Left hindlimb (tissue), 1 donor: ENCODE data around the gene MYH15.
"Not testable (repeated sequence)": the region's sequence is repeated elsewhere in the genome, so short reads cannot be mapped to it uniquely, and the experiment has no call there.

Source experiments
- DNase-seq: peaks from one replicate; pipeline ENCODE4 v3.0.0-alpha.2; 2018

MYH15 gene

DNA sequence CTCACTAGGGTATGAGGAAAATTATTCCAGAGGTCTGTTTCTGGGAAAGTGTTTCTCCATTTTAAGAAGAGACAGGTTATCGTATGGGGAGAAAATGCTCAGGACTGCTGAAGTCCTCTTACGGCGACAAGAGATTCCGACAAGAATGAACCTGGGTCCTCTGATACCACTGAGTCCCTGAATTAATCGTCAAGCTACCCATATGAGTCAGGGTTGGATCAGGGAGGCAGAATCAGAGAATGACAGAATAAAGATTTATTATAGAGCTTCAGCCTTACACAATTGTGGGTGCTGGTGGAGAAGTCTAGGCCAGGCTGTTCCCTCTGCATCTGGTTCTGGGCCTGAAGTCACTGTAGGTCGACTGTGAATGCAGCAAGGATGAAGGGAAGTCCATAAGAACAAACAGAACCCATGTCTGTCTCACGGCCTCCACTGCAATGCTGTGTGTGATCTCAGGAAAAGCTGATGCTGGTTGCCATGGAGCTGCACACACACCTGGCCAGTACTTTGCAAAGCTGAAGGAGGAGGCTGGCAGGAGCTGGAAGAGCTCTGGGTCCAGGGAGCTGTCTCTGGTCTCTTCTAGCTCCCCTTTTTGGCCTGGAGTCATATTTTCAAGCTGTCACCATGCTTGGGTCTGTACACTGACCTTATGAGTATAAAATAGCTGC, 130.1 kb downstream of the MYH15 start:
- DNase-seq, result no peak

- DNase-seq, result not testable (repeated sequence)
These were observed 131.4 kb downstream of the MYH15 start for GRCh38 chr3:108378952-108379342.

- no peak for DNase-seq
These were observed 132.0 kb downstream of the MYH15 start for GRCh38 chr3:108378153-108378951.

- no peak for DNase-seq
These were observed 133.0 kb downstream of the MYH15 start for GRCh38 chr3:108377384-108377783.

- no peak for DNase-seq
These were observed 134.4 kb downstream of the MYH15 start for GRCh38 chr3:108376026-108376425.

- DNase-seq, result no peak
These were observed 151.4 kb downstream of the MYH15 start for GRCh38 chr3:108359011-108359410.

DNA sequence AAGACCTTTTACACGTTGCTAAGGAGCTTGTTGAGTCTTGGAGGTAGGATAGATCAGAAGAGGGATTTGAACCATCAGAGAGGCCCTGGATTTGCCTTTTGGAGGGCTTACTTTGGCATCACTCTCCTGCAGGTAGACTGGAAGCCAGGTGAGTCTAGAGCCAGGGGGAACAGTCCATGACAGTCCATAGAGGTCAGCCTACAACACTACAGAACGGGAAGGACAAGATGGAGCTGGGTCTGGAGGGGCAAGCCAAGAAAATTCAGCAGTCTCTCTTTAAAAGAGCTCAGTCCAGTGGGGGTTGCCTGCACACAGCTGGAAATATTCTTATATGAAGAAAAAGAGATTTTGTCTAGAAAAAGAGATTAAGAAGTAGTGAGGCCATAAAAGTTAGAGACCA, 153.4 kb downstream of the MYH15 start:
- no peak for DNase-seq

- DNase-seq, result no peak
These were observed 155.8 kb downstream of the MYH15 start for GRCh38 chr3:108354562-108354961.

DNA sequence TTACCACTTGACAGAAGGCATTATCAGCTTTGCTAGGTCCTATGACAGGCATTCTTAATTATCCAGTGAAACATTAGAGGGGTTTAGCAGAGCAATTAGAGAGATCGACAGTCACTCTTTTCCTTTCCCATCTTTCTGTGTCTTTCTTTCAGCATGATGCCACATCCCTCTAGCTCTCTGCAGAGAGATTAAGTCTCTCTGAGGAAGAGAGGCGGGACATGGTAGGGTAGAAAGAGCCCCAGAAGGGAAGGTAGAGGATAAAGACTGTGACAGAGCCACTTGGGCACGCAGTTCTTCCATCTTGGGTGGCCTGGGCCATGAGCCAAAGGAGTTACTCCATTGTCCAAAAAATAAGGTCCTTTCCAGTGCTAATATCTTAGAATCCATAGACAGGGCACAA, 158.2 kb downstream of the MYH15 start:
- DNase-seq, result no peak

GRCh38 chr3:108346301-108347227, 163.8 kb downstream of the MYH15 start:
- no peak for DNase-seq

GRCh38 chr3:108345492-108346205, 164.7 kb downstream of the MYH15 start:
- no peak for DNase-seq

- no peak for DNase-seq
These were observed 166.9 kb downstream of the MYH15 start for GRCh38 chr3:108343491-108343890.

DNA sequence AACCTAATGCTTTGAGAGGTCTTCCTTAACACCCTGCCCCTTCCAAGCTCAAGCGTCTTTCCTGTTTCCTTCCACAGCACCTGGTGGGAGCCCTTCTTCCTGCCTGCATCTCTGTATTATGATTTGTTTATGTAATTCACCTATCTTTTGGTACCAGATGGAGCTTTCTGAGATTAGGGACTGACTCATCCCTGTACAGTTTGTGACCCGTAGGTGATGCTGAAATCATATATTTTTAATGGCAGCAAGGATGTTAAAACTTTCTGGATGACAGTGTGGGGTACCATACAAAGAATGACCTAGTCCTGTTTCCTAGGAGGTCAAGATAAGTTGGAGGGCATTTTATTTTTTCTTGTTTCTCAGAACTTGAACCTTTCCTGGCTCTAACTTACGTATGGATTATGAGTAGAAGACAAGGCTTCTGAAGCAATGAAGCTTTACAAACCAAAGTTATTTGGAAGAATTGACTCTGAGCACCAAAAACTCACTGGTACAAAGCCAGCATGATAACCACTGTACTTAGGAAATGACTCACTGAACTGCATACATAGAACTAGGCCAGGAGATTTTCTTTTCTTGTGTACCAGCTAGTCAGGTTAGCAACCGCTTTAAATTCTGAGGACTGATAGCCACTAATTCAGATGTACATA, 167.4 kb downstream of the MYH15 start:
- no peak for DNase-seq

- no peak for DNase-seq
These were observed 168.5 kb downstream of the MYH15 start for GRCh38 chr3:108341911-108342310.

GRCh38 chr3:108338901-108339545, 171.4 kb downstream of the MYH15 start:
- no peak for DNase-seq

- DNase-seq, result no peak
These were observed 175.7 kb downstream of the MYH15 start for GRCh38 chr3:108334701-108335100.

- no peak for DNase-seq
These were observed 176.4 kb downstream of the MYH15 start for GRCh38 chr3:108333961-108334360.

DNA sequence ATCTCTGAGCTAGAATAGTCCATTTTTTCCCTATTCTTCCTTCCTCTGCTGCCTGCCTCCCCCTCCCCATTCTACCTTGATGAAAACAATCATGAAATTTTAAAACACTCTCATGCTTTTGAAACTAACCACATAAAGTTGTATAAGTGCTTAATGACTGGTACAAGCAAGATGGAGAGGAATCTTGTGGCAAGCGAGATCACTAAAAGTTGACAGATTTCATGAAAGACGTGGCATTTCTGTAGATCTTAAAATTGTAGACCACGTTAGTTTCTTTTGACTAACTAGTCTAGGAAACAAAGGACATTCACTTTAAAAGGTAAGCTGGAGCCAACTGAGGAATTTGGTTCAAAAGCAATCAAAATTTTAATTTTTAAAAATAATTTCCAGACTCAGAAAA, 178.6 kb downstream of the MYH15 start:
- DNase-seq, result no peak
